Measurements from ENCODE around the gene TFEB.
A peak's percentile ranks its signal among the peaks of the same experiment; 100 is the strongest.

Gene TFEB

GRCh38 chr6:41763470-41763869 lies 28.1 kb upstream of the TFEB start:
- H3K9me3 ChIP-seq, result no peaks in the 10 kb centered on the region
- no peak for TF ChIP-seq Cebpa-rat (IDR thresholded peaks at IDR 0.05)
- no peaks in the 10 kb centered on the region for H3K36me3 ChIP-seq
- no peak overlapping the region for H3K9ac ChIP-seq
- H3K27me3 ChIP-seq, result no peaks in the 10 kb centered on the region
- H4K20me1 ChIP-seq, result no peaks in the 10 kb centered on the region
- peaks cover 29% of the 10 kb centered on the region for H3K4me1 ChIP-seq
- H3K4me2 ChIP-seq, result no peak overlapping the region
- H3K4me3 ChIP-seq, result no peak overlapping the region
- H3K27ac ChIP-seq, result no peak overlapping the region

GRCh38 chr6:41759905-41760579 lies 24.6 kb upstream of the TFEB start:
- H3K9ac ChIP-seq, result no peak overlapping the region
- peaks cover 37% of the 10 kb centered on the region for H3K4me1 ChIP-seq
- no peak for TF ChIP-seq Cebpa-rat (IDR thresholded peaks at IDR 0.05)
- H3K4me2 ChIP-seq, result peak overlapping the region; percentile 21; the same call in 1 of the 2 replicates
- H3K27me3 ChIP-seq, result no peaks in the 10 kb centered on the region
- no peaks in the 10 kb centered on the region for H3K9me3 ChIP-seq
- no peaks in the 10 kb centered on the region for H4K20me1 ChIP-seq
- no peaks in the 10 kb centered on the region for H3K36me3 ChIP-seq
- no peak overlapping the region for H3K27ac ChIP-seq
- no peak overlapping the region for H3K4me3 ChIP-seq

DNA sequence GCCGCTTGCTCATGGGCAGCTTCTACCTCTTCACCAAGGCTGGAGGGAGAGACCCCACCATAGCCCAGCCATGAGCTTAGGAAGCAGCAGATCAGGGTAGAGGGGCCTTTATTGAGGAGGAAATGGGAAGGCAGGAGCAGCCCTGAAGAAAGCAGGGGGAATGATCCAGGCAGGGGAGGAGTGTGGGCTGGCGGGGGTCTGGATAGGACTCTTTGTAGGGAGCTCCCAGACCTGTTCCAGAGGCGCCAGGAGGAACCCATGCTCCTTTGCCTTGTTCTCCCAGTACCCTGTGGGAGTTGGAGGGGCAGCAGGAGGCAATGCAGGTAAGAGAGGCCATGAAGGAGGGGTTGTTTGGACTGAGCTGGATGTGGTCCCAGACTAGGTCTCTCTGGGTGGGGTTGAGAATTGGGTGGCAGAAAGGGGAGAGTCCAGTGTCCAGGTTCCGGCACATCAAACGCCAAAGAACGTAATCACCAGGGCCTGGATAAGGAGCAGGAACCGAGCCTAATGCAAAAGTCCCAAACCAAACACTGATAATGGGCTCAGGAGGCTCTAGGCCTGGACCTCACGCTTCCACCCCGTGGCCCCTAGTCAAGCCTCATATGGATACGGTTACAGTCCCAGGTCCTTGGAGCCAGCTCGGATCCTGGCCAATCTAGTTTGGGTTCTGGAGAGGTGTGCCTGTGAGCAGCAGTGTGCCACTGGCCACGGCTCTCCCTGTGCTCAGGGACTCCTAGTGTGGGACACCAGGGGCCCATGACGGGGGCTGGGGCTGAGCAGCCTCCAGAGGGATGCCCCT lies 23.9 kb upstream of the TFEB start:
- no peak overlapping the region for H3K4me2 ChIP-seq
- no peak overlapping the region for H3K9ac ChIP-seq
- H3K27me3 ChIP-seq, result no peaks in the 10 kb centered on the region
- H4K20me1 ChIP-seq, result no peaks in the 10 kb centered on the region
- no peak overlapping the region for H3K4me3 ChIP-seq
- no peaks in the 10 kb centered on the region for H3K9me3 ChIP-seq
- no peak for TF ChIP-seq Cebpa-rat (IDR thresholded peaks at IDR 0.05)
- no peaks in the 10 kb centered on the region for H3K36me3 ChIP-seq
- H3K27ac ChIP-seq, result no peak overlapping the region
- H3K4me1 ChIP-seq, result peaks cover 37% of the 10 kb centered on the region

DNA sequence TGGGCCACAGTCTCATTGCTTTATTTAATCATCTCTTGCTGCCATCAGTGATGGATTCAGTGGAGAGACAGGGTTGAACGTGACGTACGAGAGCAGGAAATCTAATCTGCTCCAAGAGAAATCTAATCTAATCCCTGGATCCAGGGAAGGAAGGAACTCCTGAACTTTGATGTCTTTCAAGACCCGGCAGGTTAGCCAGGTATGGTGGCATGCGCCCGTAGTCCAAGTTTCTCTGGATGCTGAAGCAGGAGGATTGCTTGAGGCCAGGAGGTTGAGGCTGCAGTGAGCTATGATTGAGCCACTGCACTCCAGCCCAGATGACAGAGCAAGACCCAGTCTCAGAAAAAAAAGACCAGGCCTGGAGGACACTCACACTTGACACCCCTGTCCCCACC lies 23.2 kb upstream of the TFEB start:
- Histone ChIP-seq H3K4me3 (no peak overlapping the region), H3K9me3 (no peaks in the 10 kb centered on the region), H3K9ac (no peak overlapping the region), H3K4me1 (peaks cover 37% of the 10 kb centered on the region), H3K27me3 (no peaks in the 10 kb centered on the region), H3K36me3 (no peaks in the 10 kb centered on the region), H3K4me2 (no peak overlapping the region), H4K20me1 (no peaks in the 10 kb centered on the region), H3K27ac (no peak overlapping the region)
- TF ChIP-seq Cebpa-rat (IDR thresholded peaks at IDR 0.05), result no peak

DNA sequence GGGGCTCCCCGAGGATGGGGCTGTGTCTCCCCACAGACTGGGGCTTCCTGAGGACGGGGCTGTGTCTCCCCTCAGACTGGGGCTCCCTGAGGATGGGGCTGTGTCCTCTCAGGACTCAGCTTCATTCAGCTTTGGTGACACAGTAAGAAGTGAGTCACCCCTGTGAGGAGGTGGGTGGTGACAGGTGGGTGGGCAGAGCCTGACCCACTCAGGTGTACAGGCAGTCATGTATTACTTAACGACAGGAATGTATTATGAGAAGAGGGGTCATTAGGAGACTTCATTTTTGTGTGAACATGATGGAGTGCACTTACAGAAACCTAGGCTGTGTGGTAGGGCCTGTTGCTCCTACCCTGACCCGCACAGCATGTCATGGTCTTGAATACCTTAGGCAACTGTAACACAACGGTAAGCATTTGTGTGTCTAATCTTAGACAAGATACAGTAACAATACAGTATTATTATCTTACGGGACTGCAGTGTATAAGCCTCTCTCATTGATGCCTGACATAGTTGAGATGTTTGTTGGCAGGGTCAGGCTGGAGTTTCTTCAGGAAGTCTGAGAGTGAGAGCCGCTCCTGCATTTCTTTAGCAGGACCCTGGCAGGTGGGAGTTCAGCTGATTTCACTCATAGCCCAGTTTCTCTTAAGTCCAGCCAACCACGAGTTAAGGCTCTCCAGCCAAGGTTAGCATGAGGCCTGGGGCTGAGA lies 22.7 kb upstream of the TFEB start:
- no peaks in the 10 kb centered on the region for H4K20me1 ChIP-seq
- no peak overlapping the region for H3K9ac ChIP-seq
- TF ChIP-seq Cebpa-rat (IDR thresholded peaks at IDR 0.05), result no peak
- no peak overlapping the region for H3K4me3 ChIP-seq
- 0 out of 2 replicates have a peak overlapping the region, but pooled peaks have one; percentile 2 for H3K27ac ChIP-seq
- peak overlapping the region; percentile 69; the same call in 1 of the 2 replicates for H3K4me2 ChIP-seq
- H3K36me3 ChIP-seq, result no peaks in the 10 kb centered on the region
- H3K27me3 ChIP-seq, result no peaks in the 10 kb centered on the region
- no peaks in the 10 kb centered on the region for H3K9me3 ChIP-seq
- H3K4me1 ChIP-seq, result peaks cover 37% of the 10 kb centered on the region

GRCh38 chr6:41757271-41757670 lies 21.9 kb upstream of the TFEB start:
- Histone ChIP-seq H3K4me1 (peaks cover 37% of the 10 kb centered on the region), H3K36me3 (no peaks in the 10 kb centered on the region), H4K20me1 (no peaks in the 10 kb centered on the region), H3K4me2 (peak overlapping the region; percentile 69), H3K9me3 (no peaks in the 10 kb centered on the region), H3K4me3 (no peak overlapping the region), H3K27ac (0 out of 2 replicates have a peak overlapping the region, but pooled peaks have one; percentile 2), H3K9ac (no peak overlapping the region), H3K27me3 (no peaks in the 10 kb centered on the region)
- TF ChIP-seq Cebpa-rat (IDR thresholded peaks at IDR 0.05), result no peak

GRCh38 chr6:41756354-41756753 lies 20.9 kb upstream of the TFEB start:
- H3K27ac ChIP-seq, result peak overlapping the region; percentile 63
- peak overlapping the region; percentile 16; the same call in 1 of the 2 replicates for H3K9ac ChIP-seq
- H3K4me2 ChIP-seq, result peak overlapping the region; percentile 69
- no peaks in the 10 kb centered on the region for H4K20me1 ChIP-seq
- no peaks in the 10 kb centered on the region for H3K27me3 ChIP-seq
- no peaks in the 10 kb centered on the region for H3K9me3 ChIP-seq
- TF ChIP-seq Cebpa-rat (IDR thresholded peaks at IDR 0.05), result no peak
- H3K4me3 ChIP-seq, result 0 out of 2 replicates have a peak overlapping the region, but pooled peaks have one; percentile 17
- peaks cover 37% of the 10 kb centered on the region for H3K4me1 ChIP-seq
- H3K36me3 ChIP-seq, result no peaks in the 10 kb centered on the region

DNA sequence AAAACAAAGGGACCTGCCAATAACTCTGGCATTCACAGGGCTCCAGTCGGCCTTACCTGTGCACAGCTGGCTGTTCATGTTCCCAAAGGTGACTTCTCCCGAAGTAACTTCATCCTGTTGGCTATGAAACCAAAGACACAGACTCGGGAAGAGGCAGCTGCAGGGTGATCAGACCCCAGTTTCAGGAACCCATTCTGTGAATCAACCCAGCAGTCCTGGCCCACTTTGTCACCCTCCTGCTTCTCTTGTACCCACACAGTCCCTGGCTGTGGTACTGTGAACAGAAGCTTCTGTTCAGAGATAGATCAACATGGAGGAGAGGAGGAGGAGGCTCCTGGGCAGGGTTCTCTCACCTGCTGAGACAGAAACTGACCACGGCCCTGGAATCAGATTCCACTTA lies 20.5 kb upstream of the TFEB start:
- no peaks in the 10 kb centered on the region for H3K9me3 ChIP-seq
- H3K4me3 ChIP-seq, result no peak overlapping the region
- H3K9ac ChIP-seq, result peak overlapping the region; percentile 16; the same call in 1 of the 2 replicates
- H3K4me2 ChIP-seq, result peak overlapping the region; percentile 69
- H3K36me3 ChIP-seq, result no peaks in the 10 kb centered on the region
- H3K4me1 ChIP-seq, result peaks cover 37% of the 10 kb centered on the region
- no peak for TF ChIP-seq Cebpa-rat (IDR thresholded peaks at IDR 0.05)
- peak overlapping the region; percentile 63; the same call in 1 of the 2 replicates for H3K27ac ChIP-seq
- no peaks in the 10 kb centered on the region for H4K20me1 ChIP-seq
- H3K27me3 ChIP-seq, result no peaks in the 10 kb centered on the region

DNA sequence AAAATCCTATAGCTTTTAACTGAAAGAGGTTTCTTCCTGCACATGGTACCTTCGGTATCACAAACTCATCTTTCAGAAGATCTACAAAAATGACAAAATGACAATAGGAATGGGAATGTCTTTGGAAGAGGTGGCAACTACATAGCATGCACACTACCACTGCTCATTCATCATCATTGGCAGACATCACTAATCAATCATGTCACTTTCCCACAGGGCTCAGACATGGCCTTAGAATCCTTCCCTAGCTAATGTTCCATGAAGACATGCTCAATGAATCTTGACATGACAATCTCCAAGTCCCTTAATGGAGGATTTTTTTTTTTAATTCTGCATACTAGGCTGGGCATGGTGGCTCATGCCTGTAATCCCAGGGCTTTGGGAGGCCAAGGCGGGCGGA lies 15.0 kb upstream of the TFEB start:
- H3K9ac ChIP-seq, result no peak overlapping the region
- no peak overlapping the region for H3K4me2 ChIP-seq
- no peak for TF ChIP-seq Cebpa-rat (IDR thresholded peaks at IDR 0.05)
- H3K27me3 ChIP-seq, result no peaks in the 10 kb centered on the region
- H3K9me3 ChIP-seq, result no peaks in the 10 kb centered on the region
- no peaks in the 10 kb centered on the region for H3K36me3 ChIP-seq
- no peak overlapping the region for H3K27ac ChIP-seq
- no peaks in the 10 kb centered on the region for H4K20me1 ChIP-seq
- 0 out of 2 replicates have a peak, but pooled peaks cover 5% of the 10 kb centered on the region for H3K4me1 ChIP-seq
- no peak overlapping the region for H3K4me3 ChIP-seq
